Measurements from ENCODE around the gene ETFA.

Gene ETFA

GRCh38 chr15:76221085-76221767 lies 90.0 kb downstream of the ETFA start:
- no peak for DNase-seq (ENCODE audit: low read depth in 1 of 2, low spot score in 1 of 2)

- DNase-seq (ENCODE audit: low read depth in 1 of 2, low spot score in 1 of 2) = no peak
These were observed 93.4 kb downstream of the ETFA start for GRCh38 chr15:76217882-76218217.

DNA sequence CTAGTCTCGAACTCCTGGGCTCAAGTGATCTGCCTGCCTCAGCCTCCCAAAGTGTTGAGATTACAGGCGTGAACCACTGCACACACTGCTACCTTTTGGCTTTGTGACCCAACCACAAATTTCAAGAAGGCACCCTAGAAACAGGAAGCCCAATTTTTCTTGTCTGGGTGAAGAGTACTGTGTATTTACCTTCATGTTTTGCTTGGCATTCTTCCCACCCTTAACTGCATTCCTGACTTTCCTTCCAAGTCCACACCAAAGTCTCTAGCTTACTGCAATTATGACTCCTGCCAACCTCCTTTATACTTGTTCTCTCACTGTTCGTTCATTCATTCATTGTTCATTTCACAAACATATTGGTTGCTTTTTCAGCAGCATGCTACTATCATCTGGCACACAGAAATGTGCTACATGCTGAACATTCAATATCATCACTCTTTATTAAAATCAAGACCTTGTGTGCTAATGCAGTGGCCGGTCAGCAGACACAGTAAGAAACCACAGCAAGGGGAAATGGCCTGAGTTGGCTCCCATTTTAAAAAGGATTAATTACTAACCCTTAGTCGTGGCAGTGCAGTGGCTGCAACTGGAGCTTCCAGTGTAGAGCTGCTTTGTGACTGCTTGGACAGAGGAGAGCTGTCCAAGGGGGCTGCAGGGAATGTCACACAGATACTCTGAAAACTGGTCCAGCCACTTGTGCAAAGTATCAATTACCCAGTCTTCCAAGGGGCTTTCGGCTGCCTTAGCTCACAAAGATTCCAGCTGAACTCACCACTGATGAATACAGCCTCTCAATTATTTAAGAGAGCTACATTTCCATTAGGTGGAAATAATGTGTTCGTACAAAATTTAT lies 94.0 kb downstream of the ETFA start:
- no peak for DNase-seq (ENCODE audit: low read depth in 1 of 2, low spot score in 1 of 2)

GRCh38 chr15:76215634-76216033 lies 95.6 kb downstream of the ETFA start:
- no peak for DNase-seq (ENCODE audit: low read depth in 1 of 2, low spot score in 1 of 2)

- no peak for DNase-seq (ENCODE audit: low read depth in 1 of 2, low spot score in 1 of 2)
These were observed 101.3 kb downstream of the ETFA start for GRCh38 chr15:76209942-76210341.

DNA sequence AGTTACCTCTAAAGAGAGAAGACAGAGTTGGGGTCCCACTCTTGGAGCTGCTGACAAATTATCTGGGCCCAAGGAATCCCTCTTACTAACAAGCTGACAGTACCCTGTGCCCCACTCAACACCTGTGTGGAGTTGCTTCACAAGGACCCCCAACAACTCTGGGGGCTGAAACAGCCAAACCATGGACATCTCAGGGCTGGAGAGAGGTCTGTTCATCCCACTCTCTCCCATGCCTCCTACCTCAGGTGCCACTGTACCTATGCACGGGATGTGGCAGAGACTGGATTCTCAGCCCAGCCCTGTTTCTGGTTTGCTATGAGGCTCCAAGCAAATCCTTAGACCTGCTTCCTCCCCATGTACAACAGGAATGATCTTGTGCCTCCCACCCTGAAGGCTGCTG lies 101.7 kb downstream of the ETFA start:
- DNase-seq (ENCODE audit: low read depth in 1 of 2, low spot score in 1 of 2) = no peak

- no peak for DNase-seq (ENCODE audit: low read depth in 1 of 2, low spot score in 1 of 2)
These were observed 102.4 kb downstream of the ETFA start for GRCh38 chr15:76208786-76209424.

DNA sequence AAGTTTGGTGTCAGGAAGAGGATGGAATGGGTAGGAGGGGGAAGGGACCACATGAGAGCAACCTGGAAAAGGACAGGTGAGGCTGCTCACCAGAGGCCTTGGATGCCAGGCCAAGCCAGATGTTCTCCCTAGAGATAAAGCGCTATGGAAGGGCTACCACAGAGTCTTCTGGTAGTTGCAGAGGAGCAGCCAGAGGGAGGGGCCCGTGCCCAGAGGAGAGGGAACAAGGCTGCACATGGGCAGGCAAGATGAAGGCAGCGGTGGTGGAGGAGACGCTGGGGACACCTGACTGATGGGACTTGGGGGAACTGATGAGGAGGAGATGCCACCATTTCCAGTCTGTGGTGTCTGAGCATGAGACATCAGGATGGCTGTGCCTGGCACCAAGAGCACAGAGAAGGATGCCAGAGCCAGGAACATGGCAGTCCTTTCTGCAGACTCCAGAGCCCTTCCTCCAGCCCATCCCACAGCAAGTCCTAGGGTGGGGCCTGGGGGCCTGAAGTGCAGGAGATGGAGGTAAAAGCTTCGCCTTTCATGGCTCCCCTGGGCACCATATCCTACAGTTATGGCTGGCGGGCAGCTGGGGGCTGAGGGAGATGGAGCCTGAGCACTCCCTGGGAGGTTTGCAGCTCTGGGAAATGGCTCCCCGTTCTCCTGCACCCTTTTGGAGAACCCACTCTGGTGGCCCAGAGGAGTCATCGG lies 103.0 kb downstream of the ETFA start:
- DNase-seq (ENCODE audit: low read depth in 1 of 2, low spot score in 1 of 2) = no peak

- DNase-seq (ENCODE audit: low read depth in 1 of 2, low spot score in 1 of 2) = no peak
These were observed 104.8 kb downstream of the ETFA start for GRCh38 chr15:76206325-76206976.

DNA sequence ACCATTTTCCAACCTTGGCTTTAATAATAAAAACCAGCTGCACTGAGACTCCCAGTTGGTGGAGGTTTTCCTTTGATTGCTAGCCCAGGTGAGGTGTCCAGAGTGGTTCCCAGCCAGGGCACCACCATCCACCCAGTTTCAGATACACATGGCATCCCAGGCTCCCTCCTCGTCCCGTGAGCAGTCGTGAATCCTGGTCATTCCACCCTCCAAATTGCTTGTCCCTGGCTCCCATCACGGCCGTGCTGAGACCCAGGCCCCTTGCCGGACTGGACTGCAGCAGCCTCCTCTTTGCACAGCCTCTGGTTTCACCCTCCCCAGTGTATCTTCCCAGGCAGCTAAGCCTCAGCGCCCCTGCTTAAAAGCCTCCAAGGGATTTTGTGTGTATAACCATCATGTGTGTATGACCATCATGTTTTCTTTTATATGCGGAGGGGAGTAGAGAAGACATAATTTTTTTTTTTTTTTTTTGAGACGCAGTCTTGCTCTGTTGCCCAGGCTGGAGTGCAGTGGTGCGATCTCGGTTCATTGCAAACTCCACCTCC lies 106.3 kb downstream of the ETFA start:
- no peak for DNase-seq (ENCODE audit: low read depth in 1 of 2, low spot score in 1 of 2)

DNA sequence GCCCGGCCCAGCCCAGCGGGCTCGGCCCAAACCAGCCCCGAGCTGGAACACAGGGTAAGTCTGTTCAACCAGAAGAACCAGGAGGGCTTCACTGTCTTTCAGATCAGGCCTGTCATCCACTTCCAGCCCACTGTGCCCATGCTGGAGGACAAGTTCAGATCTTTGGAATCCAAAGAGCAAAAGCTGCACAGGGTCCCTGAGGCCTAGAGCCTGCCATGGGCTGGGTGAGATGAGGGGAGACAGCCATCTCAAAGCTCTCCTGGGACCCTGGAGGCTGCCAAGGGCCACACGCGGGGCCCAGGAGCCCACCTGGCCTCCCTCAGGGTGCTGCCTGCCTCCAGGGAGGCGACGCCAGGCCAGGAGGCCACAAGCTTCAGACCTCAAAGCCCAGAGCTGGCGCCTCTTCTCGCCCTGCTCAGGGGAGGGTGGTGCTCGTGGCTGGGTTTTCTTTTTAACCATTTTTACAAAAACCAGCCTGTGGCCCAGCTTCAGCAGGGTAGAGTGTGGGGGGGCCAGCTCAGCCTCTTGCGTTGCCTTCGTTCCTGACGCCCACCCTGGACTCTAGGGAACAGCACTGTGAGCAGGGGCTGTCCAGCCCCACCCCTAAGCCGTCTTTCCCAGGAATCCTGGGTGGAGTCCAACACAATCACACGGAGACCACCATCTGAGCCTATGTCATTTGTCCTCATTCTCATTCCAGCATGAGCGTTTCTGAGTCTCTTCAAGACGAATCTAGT lies 107.0 kb downstream of the ETFA start:
- DNase-seq (ENCODE audit: low read depth in 1 of 2, low spot score in 1 of 2) = no peak

DNA sequence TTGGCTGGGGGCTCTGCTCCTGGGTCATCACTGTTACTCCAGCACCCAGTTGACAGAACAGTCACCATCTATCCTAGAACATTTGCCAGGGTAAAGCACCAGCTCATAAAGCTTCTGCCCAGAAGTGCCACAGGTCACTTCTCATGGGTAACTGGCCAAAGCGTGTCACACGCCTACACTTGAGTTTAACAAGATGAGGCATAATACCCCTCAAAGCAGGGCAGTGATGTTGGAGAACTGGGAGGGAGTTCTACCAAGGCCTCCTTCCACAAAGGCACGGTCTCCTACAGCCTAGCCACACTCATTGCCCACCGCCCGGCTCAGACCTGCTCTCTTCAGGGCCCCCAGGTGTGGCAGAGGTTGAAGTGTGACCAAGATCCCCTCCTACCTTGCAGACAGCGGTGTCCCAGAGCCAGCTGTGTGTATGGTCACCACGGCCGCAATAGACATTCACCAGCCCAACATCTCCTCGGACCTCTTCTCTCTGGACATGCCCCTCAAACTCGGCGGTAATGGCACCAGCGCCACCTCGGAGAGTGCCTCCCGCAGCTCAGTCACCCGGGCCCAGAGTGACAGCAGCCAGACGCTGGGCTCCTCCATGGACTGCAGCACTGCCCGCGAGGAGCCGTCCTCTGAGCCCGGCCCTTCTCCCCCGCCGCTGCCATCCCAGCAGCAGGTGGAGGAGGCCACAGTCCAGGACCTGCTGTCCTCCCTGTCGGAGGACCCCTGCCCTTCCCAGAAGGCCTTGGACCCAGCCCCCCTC lies 107.7 kb downstream of the ETFA start:
- DNase-seq (ENCODE audit: low read depth in 1 of 2, low spot score in 1 of 2) = no peak

DNA sequence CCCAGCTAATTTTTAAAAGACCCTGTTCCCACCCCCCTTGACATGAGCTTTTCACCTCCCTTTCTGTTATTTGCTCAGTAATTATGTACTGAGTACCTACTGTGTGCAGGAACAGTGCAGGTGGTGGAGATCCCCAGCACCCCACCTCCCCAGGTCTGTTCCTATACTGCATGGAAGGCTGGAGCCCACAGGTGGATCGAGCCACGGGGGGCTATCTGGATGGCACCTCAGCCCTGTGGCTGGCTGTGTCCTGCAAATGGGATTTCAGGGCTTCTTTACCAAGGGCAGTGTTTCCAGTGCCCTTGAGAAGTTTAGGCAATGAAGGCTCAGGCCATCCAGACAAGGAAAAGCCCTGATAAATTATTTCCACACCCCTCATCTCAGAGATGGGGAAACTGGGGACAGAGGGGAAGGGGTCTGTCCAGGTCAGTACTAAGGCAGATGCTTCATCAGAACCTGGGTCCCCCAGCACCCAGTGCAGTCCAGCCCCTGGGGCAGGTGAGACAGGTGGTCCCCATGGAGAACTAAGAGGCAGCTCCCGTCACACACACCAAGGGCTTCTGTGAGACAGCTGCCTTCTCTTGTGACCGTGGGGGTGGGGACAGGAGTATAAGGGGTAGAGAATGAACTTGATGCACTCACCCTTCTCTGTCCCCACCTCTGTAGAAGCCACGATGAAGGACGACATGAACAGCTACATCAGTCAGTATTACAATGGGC lies 109.6 kb downstream of the ETFA start:
- no peak for DNase-seq (ENCODE audit: low read depth in 1 of 2, low spot score in 1 of 2)

DNA sequence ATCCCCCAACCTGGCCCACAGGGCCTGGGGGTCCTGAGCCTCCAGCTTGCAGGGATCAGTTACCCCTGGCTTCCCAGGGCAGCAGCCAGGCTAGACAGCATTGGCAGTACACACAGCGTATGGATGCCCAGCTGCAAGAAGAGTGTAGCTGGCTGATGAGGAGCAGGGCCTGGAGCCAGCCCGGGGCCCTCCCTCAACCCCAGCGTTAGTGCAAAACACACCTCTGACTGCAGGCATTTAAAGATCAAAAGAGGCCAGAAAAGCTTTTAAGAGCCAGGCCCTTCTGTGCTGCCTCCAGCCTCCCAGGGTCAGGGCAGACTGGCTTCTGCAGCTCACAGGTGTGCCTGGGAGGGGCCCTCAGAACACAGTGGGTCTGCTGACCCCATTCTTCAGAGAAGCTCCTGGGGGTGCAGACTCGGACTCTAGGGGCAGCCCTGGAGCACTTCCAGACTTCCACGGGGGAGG lies 110.6 kb downstream of the ETFA start:
- DNase-seq (ENCODE audit: low read depth in 1 of 2, low spot score in 1 of 2) = no peak

GRCh38 chr15:76200083-76200465 lies 111.2 kb downstream of the ETFA start:
- no peak for DNase-seq (ENCODE audit: low read depth in 1 of 2, low spot score in 1 of 2)

GRCh38 chr15:76199106-76200082 lies 111.9 kb downstream of the ETFA start:
- DNase-seq (ENCODE audit: low read depth in 1 of 2, low spot score in 1 of 2) = no peak

- no peak for DNase-seq (ENCODE audit: low read depth in 1 of 2, low spot score in 1 of 2)
These were observed 112.7 kb downstream of the ETFA start for GRCh38 chr15:76198456-76199105.

Measured in stimulated activated CD4-positive, alpha-beta T cell treated with anti-CD3 and anti-CD28 coated beads, Interleukin-15, amount 100 ng/mL, for 1 hour (primary cell).